ENCODE measurements around the gene DNAJC15. TPM values are rescaled to one million over a fixed set of nuclear protein-coding genes. Genes with fewer than 3 reads are reported as not detected.

The DNAJC15 gene
- total RNA-seq, 1 experiment from 2014 or later, result 20.3 TPM

DNA sequence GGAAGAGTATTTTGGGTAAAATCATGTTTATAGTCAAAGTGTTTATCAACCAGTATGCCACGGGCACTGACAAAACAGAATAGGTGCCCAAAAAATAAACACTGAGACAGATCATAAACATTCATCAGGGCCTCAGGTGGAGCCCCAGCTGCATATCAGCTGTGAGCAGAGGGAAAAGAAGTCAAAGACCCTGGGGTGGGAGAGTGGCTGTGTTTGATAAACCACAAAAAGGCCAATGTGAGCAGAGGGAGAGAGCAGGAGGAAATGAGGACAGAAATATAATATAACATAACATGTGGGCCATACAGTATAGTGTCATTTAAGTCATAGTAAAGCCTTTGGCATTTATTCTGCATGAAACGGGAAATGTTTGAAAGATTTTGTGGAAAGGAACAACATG is 21.4 kb upstream of the DNAJC15 start:
- H3K27ac ChIP-seq (ENCODE audit: low read length), result no peak overlapping the region
- in situ Hi-C loops (cut with HindIII; ENCODE audit: low pct_unique_long_range_greater_than_20kb, low sequenced_read_pairs), result no loop called here
- intact Hi-C loops (cut with micrococcal nuclease; ENCODE audit: unreplicated experiment), result no loop called here
- DNase-seq (ENCODE audit: low read depth, low spot score) (no peak), ATAC-seq (no peak)
- H3K36me3 ChIP-seq (ENCODE audit: control insufficient read depth, insufficient read depth, low read length), result no peaks in the 10 kb centered on the region
- BruUV-seq (replicated peaks), result no TSS peak
- H3K27me3 ChIP-seq (ENCODE audit: control insufficient read depth, insufficient read depth, low read length), result no peaks in the 10 kb centered on the region
- H3K4me1 ChIP-seq (ENCODE audit: control insufficient read depth, insufficient read depth, low read length), result no peaks in the 10 kb centered on the region
- ChIA-PET CTCF (no interaction called here), POLR2A (no interaction called here)
- TF ChIP-seq TCF7L2 (IDR thresholded peaks at IDR 0.05; ENCODE audit: low read depth, low read length) (no peak), POLR2AphosphoS5 (IDR thresholded peaks at IDR 0.05; ENCODE audit: low read depth, low read length) (no peak), SIN3A (IDR thresholded peaks at IDR 0.05; ENCODE audit: borderline replicate concordance, insufficient read depth, low read depth, low read length) (no peak)
- TF ChIP-seq, protein P1, sequence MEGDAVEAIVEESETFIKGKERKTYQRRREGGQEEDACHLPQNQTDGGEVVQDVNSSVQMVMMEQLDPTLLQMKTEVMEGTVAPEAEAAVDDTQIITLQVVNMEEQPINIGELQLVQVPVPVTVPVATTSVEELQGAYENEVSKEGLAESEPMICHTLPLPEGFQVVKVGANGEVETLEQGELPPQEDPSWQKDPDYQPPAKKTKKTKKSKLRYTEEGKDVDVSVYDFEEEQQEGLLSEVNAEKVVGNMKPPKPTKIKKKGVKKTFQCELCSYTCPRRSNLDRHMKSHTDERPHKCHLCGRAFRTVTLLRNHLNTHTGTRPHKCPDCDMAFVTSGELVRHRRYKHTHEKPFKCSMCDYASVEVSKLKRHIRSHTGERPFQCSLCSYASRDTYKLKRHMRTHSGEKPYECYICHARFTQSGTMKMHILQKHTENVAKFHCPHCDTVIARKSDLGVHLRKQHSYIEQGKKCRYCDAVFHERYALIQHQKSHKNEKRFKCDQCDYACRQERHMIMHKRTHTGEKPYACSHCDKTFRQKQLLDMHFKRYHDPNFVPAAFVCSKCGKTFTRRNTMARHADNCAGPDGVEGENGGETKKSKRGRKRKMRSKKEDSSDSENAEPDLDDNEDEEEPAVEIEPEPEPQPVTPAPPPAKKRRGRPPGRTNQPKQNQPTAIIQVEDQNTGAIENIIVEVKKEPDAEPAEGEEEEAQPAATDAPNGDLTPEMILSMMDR (IDR thresholded peaks at IDR 0.05), result no peak
- TF ChIP-seq, protein P2, sequence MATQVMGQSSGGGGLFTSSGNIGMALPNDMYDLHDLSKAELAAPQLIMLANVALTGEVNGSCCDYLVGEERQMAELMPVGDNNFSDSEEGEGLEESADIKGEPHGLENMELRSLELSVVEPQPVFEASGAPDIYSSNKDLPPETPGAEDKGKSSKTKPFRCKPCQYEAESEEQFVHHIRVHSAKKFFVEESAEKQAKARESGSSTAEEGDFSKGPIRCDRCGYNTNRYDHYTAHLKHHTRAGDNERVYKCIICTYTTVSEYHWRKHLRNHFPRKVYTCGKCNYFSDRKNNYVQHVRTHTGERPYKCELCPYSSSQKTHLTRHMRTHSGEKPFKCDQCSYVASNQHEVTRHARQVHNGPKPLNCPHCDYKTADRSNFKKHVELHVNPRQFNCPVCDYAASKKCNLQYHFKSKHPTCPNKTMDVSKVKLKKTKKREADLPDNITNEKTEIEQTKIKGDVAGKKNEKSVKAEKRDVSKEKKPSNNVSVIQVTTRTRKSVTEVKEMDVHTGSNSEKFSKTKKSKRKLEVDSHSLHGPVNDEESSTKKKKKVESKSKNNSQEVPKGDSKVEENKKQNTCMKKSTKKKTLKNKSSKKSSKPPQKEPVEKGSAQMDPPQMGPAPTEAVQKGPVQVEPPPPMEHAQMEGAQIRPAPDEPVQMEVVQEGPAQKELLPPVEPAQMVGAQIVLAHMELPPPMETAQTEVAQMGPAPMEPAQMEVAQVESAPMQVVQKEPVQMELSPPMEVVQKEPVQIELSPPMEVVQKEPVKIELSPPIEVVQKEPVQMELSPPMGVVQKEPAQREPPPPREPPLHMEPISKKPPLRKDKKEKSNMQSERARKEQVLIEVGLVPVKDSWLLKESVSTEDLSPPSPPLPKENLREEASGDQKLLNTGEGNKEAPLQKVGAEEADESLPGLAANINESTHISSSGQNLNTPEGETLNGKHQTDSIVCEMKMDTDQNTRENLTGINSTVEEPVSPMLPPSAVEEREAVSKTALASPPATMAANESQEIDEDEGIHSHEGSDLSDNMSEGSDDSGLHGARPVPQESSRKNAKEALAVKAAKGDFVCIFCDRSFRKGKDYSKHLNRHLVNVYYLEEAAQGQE (IDR thresholded peaks at IDR 0.05; ENCODE audit: insufficient read depth in 1 of 2, low read depth in 2 of 2, low read length in 1 of 2), result no peak
- H3K4me3 ChIP-seq (ENCODE audit: low read depth in 2 of 2, low read length in 2 of 2), result no peak overlapping the region
- H3K9me3 ChIP-seq (ENCODE audit: control insufficient read depth, insufficient read depth, low read depth, low read length), result no peaks in the 10 kb centered on the region

- in situ Hi-C loops (cut with HindIII; ENCODE audit: low pct_unique_long_range_greater_than_20kb, low sequenced_read_pairs) (no loop called here), intact Hi-C loops (cut with micrococcal nuclease; ENCODE audit: unreplicated experiment) (no loop called here)
- POLR2A ChIA-PET, result no interaction called here
- H3K36me3 ChIP-seq (ENCODE audit: control insufficient read depth, insufficient read depth, low read length), result no peaks in the 10 kb centered on the region
- ATAC-seq (no peak), DNase-seq (ENCODE audit: low read depth, low spot score) (no peak)
- no peaks in the 10 kb centered on the region for H3K27me3 ChIP-seq (ENCODE audit: control insufficient read depth, insufficient read depth, low read length)
- H3K27ac ChIP-seq (ENCODE audit: low read length), result no peak overlapping the region
- H3K4me1 ChIP-seq (ENCODE audit: control insufficient read depth, insufficient read depth, low read length), result no peaks in the 10 kb centered on the region
- H3K9me3 ChIP-seq (ENCODE audit: control insufficient read depth, insufficient read depth, low read depth, low read length), result no peaks in the 10 kb centered on the region
- no TSS peak for BruUV-seq (replicated peaks)
- H3K4me3 ChIP-seq (ENCODE audit: low read depth in 2 of 2, low read length in 2 of 2), result no peak overlapping the region
- CTCF ChIA-PET, result no interaction called here
- TF ChIP-seq, protein P1 (IDR thresholded peaks at IDR 0.05), result no peak
- TF ChIP-seq TCF7L2 (IDR thresholded peaks at IDR 0.05; ENCODE audit: low read depth, low read length) (no peak), SIN3A (IDR thresholded peaks at IDR 0.05; ENCODE audit: borderline replicate concordance, insufficient read depth, low read depth, low read length) (no peak), POLR2AphosphoS5 (IDR thresholded peaks at IDR 0.05; ENCODE audit: low read depth, low read length) (no peak)
- TF ChIP-seq, protein P2 (IDR thresholded peaks at IDR 0.05; ENCODE audit: insufficient read depth in 1 of 2, low read depth in 2 of 2, low read length in 1 of 2), result no peak
Measured at GRCh38 chr13:43003010-43003409, 20.4 kb upstream of the DNAJC15 start.

Measured in Panc1 (cell line).